Renal pelvis (tissue), 4 donors: Measurements from ENCODE around the gene CBARP. TPM values are rescaled to one million over a fixed set of nuclear protein-coding genes. Genes with fewer than 3 reads are reported as not detected.

Source experiments
- DNase-seq: peaks from one replicate; pipeline ENCODE4 v3.0.0-alpha.2; 2013
- polyA plus RNA-seq, 3 donors: library from polyadenylated mRNA; unstranded; fragments of 120-200 nt; gene quantifications; one replicate each; pipeline ENCODE4 v1.2.1, GENCODE V29; 2013; ENCODE audit not compliant: insufficient read length in 3 of 3

CBARP gene
- polyA plus RNA-seq, 3 donors: 2.0 to 3.2 (median 2.7) TPM

DNA sequence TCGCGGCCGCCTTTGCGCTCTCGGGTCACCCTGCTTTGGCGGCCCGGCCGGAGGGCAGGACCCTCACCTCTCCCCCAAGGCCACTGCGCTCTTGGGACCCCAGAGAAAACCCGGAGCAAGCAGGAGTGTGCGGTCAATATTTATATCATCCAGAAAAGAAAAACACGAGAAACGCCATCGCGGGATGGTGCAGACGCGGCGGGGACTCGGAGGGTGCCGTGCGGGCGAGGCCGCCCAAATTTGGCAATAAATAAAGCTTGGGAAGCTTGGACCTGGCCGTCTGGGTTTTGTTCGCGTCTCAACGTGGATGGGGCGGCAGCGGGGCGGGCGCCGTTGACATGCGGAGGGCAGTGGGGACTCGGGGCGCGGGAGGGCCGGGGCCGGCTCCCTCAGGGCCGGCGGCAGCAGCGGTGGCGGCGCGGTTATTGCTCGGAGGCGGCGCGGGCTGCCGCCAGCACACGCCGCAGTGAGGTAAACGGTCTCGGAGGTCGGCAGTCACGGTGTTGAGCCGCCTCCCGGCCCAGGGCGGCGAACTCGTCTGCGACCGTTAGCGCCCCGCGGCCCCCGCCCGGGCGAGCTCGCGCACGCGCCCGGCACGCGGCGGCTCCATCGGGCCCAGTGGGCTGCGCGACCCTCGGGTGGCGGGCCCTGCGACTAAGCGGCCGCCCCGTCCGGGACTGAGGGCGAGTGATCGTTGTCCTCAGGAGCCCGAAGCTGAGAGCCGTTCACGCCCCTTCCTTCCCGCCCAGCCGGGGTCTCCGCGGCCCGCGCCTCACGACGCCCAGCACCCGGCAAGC, 9.4 kb downstream of the CBARP start:
- DNase-seq: no peak

DNA sequence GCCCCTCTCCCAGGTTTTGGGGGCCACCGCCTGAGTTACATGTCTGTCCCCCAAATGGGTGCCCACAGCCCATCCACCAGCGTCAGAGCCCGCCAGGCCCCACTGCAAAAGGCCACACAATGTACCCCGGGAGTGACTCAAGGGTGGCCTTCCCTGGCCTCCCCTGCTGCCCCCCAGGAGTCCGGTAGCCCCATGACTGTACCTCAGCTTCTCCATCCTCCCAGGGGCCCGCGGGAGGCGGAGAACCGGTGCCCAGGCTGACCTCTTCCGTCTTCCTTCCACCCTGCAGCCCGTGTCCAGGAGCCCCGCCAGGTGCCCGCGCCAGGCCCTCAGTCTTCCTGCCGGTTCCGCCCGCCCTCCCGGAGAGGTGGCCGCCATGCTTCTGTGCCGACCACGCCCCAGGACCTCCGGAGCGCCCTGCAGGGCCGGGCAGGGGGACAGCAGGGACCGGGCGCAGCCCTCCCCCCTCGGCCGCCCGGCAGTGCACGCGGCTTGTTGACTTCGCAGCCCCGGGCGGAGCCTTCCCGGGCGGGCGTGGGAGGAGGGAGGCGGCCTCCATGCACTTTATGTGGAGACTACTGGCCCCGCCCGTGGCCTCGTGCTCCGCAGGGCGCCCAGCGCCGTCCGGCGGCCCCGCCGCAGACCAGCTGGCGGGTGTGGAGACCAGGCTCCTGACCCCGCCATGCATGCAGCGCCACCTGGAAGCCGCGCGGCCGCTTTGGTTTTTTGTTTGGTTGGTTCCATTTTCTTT, 10.3 kb downstream of the CBARP start:
- no peak for DNase-seq

GRCh38 chr19:1226522-1227303, 11.1 kb downstream of the CBARP start:
- DNase-seq: no peak

DNA sequence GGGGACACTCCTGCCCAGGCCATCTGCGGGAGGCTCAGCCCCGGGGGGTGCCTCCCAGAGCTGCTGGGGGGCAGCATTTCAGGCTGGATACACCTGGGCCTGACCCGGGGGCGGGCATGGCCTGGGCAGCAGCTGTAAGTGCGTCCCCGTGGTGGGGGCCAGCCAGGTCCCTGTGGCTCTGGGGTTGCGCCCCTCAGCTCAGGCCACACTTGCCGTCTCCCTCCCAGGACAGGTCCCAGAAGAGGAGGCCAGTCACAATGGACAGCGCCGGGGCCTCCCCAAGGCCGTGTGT, 11.6 kb downstream of the CBARP start:
- no peak for DNase-seq

GRCh38 chr19:1225440-1226226, 12.2 kb downstream of the CBARP start:
- DNase-seq: no peak

DNA sequence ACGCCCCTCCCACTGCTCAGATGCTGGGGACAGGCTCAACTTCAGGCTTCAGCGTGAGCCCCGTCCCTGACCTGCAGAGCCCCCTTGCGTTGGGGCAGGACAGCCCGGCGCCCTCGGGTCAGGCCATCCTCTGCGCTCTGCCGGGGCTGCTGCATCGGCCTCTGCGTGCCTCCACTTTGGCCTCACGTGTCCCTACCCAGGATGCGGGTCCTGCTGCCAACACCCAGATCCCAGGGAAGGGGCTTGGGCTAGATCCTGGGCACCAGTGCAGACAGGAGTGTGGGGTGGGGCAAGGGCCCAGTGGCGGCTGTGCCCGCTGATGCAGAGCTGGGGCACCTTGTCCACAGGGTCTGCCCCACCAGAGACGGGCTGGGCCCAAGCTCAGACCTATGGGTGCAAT, 13.0 kb downstream of the CBARP start:
- no peak for DNase-seq

- no peak for DNase-seq
These were observed 13.6 kb downstream of the CBARP start for GRCh38 chr19:1224047-1224825.

DNA sequence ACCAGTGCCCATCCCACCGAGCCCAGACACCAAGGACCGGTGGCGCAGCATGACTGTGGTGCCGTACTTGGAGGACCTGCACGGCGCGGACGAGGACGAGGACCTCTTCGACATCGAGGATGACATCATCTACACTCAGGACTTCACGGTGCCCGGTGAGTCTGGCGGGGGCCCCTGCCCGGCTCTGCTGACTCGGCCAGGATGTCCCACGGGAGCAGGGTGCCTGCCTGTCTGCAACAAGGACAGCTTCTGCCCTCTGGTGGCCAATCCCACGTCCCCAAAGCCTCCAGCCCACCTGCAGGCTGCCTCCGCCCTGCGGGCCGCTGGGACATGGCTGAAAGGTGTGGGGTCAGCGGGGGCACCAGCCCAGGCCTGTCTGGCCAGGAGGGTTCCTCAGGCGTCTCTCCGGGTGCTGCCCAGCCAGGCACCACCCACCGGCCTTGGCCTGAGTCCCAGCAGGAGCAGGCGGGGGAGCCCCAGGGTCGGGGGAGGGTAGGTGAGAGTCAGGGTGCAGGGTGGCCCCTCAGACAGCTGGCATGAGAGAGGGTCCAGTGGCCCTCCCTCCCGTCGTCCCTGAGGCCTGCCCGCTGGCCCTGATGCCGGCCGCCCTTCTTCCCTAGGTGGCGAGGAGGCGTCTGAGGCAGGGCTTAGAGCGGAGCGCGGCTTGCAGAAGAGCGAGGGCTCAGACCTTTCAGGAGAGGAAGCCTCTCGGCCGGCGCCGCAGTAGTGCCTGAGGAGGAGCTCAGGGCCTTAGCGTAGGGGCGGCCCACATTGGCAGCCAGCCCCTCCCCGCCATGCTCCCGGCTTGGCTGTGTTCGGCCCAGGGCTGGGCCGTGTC, 14.6 kb downstream of the CBARP start:
- no peak for DNase-seq

- no peak for DNase-seq
These were observed 15.4 kb downstream of the CBARP start for GRCh38 chr19:1222394-1222793.

DNA sequence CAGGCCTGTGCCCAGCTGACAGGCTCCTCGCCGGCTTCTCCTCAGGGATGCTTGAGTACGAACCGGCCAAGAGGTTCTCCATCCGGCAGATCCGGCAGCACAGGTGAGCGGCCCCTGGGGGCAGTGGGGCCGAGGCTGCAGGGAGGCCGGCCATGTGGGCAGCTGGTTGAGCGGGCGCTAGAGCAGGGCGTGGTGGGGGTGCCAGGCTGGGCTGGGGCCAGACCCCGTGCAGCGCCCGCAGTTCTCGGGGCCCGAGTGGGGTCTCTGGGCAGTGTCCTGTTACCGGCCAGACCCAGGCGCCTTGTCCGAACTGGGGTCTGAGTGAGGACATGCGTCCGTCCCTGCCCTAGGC, 15.9 kb downstream of the CBARP start:
- DNase-seq: no peak

DNA sequence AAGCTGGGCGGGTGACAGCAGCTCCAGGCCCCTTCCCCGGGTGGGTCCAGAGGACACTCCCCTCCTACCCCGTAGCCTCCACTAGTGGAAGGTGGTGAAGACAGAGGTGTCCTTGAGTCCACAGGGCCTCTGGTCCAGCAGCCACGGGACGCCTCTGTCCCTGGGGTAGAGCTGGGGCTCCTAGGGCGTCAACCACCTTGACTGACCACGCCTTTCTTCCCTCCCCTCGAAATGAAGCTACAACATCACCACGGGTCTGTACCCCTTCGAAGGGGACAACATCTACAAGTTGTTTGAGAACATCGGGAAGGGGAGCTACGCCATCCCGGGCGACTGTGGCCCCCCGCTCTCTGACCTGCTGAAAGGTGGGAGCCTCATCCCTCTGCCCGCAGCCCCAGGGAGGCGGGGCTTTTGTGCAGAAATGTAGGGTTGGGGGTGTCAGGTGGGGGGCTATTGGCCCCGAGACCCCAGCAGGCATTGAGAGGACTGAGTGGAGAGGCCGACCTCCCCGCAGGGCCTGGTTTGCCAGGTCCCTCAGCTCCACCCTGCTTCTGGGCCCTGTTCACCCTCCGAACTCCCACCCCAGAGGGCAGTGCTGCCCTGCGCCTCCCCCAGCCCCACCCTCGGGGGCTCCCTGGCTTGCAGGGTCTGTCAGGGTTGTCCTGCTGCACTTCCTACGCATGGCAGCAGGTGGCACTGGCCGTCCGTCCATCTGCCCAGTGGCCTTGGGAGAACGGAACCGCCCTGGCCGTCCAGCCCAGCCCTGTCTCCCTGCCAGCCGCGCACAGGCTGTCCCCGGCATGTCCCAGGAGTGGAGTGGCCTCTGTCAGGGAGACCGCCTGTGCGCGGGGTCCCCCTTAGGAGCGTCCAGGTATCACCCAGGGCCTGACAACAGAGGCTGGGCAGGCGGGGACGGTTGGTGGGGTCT, 16.6 kb downstream of the CBARP start:
- no peak for DNase-seq

DNA sequence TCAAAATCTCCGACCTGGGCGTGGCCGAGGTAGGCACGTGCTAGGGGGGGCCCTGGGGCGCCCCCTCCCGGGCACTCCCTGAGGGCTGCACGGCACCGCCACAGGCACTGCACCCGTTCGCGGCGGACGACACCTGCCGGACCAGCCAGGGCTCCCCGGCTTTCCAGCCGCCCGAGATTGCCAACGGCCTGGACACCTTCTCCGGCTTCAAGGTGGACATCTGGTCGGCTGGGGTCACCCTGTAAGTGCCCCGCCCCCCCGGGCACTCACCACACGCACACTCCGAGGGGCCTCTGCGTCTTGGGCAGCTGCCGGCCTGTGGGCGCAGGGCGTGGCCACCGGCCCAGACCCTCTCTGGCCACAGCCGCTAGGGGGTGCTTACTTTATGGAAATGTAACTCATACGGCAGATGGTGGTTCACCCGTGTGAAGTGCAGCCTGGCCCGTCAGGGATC, 17.3 kb downstream of the CBARP start:
- no peak for DNase-seq

GRCh38 chr19:1219786-1220476, 17.9 kb downstream of the CBARP start:
- DNase-seq: no peak

DNA sequence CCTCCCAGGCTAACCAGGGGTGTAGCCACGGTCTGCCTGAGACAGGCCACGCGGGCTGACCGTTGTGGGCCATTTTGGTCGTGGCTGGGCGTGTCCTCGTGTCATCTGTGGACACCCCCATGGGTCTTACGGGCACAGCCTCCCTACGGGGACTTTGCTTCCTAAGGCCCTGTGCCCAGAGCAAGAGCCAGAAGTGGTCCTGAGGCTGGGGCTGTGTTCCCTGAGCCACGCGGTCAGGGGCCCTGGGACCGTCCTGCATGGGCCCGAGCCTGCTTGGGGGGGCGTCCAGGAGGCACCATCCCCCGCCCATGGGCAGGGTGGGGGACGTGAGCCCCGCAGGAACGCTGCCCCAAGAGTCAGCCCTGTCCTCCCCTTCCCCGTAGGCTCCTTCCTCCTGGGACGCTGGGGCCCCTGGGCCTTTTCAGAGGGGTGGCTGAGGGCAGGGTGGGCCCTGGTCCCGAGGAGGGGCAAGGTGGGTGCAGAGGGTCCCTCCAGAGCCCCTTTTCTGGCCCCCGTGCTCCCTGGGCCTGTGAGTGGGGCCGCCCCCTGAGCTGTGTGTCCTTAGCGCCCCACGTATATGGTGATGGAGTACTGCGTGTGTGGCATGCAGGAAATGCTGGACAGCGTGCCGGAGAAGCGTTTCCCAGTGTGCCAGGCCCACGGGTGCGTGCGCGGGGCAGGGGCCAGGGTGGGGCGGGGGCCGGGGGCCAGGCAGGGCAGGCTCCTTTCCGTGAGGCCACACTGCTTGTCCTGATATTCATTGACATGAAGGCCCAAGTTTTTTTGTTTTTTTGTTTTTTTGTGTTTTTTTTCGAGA, 18.8 kb downstream of the CBARP start:
- DNase-seq: no peak

DNA sequence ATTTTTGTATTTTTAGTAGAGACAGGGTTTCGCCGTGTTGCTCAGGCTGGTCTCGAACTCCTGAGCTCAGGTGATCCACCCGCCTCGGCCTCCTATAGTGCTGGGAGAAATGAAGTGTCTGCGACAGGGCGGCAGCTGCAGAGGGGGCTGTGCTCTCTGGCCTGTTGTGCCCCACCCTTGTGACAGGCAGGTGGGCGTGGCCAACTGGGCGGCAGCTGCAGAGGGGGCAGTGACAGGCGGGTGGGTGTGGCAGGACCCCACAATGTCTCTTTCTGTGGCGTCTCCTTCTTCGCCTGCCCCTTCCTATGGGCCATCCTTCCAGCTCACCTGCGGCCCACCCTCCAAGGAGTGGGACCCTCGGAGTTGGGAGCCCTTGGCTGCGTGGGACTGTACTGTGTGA, 20.4 kb downstream of the CBARP start:
- DNase-seq: no peak

DNA sequence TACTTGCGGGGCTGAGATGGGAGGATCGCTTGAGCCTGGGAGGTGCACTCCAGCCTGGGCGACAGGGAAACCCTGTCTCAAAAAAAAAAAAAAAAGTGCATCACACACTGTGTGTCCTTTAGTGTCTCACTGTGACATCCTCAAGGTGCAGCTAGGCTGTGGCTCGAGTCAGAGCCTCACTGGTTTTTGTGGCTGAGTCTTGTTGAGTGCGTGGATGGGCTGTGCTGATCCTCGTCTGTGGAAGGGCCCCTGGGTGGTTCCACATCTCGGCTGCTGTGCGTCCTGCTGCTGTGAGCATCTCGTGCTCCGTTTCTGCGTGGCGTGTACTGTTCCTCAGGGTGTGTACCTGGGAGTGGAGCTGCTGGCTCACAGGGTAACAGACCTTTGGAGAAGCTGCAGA, 21.0 kb downstream of the CBARP start:
- DNase-seq: no peak
